ENCODE results near the gene FEN1.
A peak's percentile ranks its signal among the peaks of the same experiment; 100 is the strongest.

FEN1 gene

GRCh38 chr11:61795876-61796526 lies 3.3 kb downstream of the FEN1 start:
- DNase-seq = no peak

- peak; percentile 63 for DNase-seq
Observed at GRCh38 chr11:61797263-61797944, 4.7 kb downstream of the FEN1 start.

- DNase-seq = no peak
Observed at GRCh38 chr11:61799665-61800284, 7.1 kb downstream of the FEN1 start.

- DNase-seq = no peak
Observed at GRCh38 chr11:61800331-61801281, 7.9 kb downstream of the FEN1 start.

- DNase-seq = no peak
Observed at GRCh38 chr11:61802605-61803004, 9.9 kb downstream of the FEN1 start.

GRCh38 chr11:61803889-61804647 lies 11.4 kb downstream of the FEN1 start:
- no peak for DNase-seq

GRCh38 chr11:61805146-61805545 lies 12.4 kb downstream of the FEN1 start:
- no peak for DNase-seq

GRCh38 chr11:61806785-61807184 lies 14.1 kb downstream of the FEN1 start:
- DNase-seq = no peak

GRCh38 chr11:61810671-61811175 lies 18.0 kb downstream of the FEN1 start:
- DNase-seq = no peak

GRCh38 chr11:61811831-61812230 lies 19.1 kb downstream of the FEN1 start:
- DNase-seq = no peak

GRCh38 chr11:61812736-61813411 lies 20.2 kb downstream of the FEN1 start:
- DNase-seq = no peak

- no peak for DNase-seq
Observed at GRCh38 chr11:61814247-61814957, 21.7 kb downstream of the FEN1 start.

- no peak for DNase-seq
Observed at GRCh38 chr11:61814958-61815789, 22.5 kb downstream of the FEN1 start.

- peak; percentile 44 for DNase-seq
Observed at GRCh38 chr11:61815790-61816735, 23.4 kb downstream of the FEN1 start.

- DNase-seq = peak; percentile 66
Observed at GRCh38 chr11:61816736-61817455, 24.2 kb downstream of the FEN1 start, which contains the start of gene FADS1. Gene FADS1, minus strand, starts transcription at chr11:61817003. Its CDS starts 74 bp downstream, at chr11:61816929.

- DNase-seq = no peak
Observed at GRCh38 chr11:61817471-61818202, 24.9 kb downstream of the FEN1 start.

GRCh38 chr11:61820174-61820573 lies 27.5 kb downstream of the FEN1 start:
- DNase-seq = no peak
